ENCODE results near the gene MRPL11. TPM values are rescaled to one million over a fixed set of nuclear protein-coding genes. Genes with fewer than 3 reads are reported as not detected.

Gene MRPL11
- total RNA-seq, 1 experiment from 2014 or later: 105 TPM

DNA sequence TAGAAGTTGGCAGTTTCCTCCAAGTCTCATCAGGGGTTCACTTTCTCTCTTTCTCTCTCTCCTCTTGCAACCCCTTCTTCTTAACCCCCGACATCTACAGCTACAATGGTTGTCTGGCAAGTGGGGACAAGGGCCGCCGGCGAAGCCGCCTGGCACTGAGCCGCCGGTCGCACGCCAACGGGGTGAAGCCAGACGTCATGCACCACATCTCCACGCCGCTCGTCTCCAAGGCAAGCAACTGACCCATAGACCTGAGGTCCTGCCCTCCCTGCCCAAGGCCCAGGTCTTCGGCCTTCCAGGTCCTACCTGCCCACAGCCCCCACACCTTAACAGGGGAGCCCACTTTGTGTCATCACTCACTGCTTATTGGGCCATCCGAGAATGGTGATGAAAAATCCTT, 32.5 kb upstream of the MRPL11 start:
- H3K23me2 ChIP-seq (ENCODE audit: insufficient read length, low read depth, low read length, poor library complexity, severe bottlenecking): peaks cover 2% of the 10 kb centered on the region
- H3K4ac ChIP-seq (ENCODE audit: low read depth, low read length): no peak overlapping the region
- H3K9ac ChIP-seq (ENCODE audit: extremely low read depth, insufficient read length, low read length): no peak overlapping the region
- peaks cover 3 to 30% (median 23%) of the 10 kb centered on the region in 3 experiments; a peak in 5 of 7 replicates for H3K36me3 Mint-ChIP-seq (ENCODE audit: insufficient read depth in 1 of 3, low read depth in 3 of 3)
- H2BK12ac ChIP-seq (ENCODE audit: insufficient read length, low read depth, low read length): no peak overlapping the region
- H3K79me1 ChIP-seq (ENCODE audit: insufficient read depth, low read depth, low read length, poor library complexity, severe bottlenecking): no peaks in the 10 kb centered on the region
- H3K4me2 ChIP-seq (ENCODE audit: insufficient read depth, insufficient read length, low read length): no peak overlapping the region
- H2BK20ac ChIP-seq (ENCODE audit: low read depth, low read length, poor library complexity, severe bottlenecking): no peak overlapping the region
- H3K9me3 ChIP-seq (ENCODE audit: control insufficient read depth, low read depth, low read length): no peaks in the 10 kb centered on the region
- no peak overlapping the region for H3K18ac ChIP-seq (ENCODE audit: insufficient read length, low read depth, low read length)
- TF ChIP-seq CTCF (conservative IDR thresholded peaks at IDR 0.05): no peak
- no peak overlapping the region for H2AK5ac ChIP-seq (ENCODE audit: insufficient read length, low read length)
- H3K27ac ChIP-seq (ENCODE audit: insufficient read length, low read depth, low read length): no peak overlapping the region
- no peak overlapping the region for H2BK15ac ChIP-seq (ENCODE audit: low read depth, low read length)
- no peak overlapping the region for H3K56ac ChIP-seq (ENCODE audit: insufficient read length, low read depth, low read length)
- no peaks in the 10 kb centered on the region for H3K9me3 Mint-ChIP-seq
- DNase-seq: no peak
- no peak overlapping the region for H3T11ph ChIP-seq (ENCODE audit: low read length)
- peaks cover 3% of the 10 kb centered on the region for H3K27me3 Mint-ChIP-seq (ENCODE audit: low read depth)
- no peaks in the 10 kb centered on the region for H3K27me3 ChIP-seq (ENCODE audit: insufficient read depth, low read length)
- H4K91ac ChIP-seq (ENCODE audit: insufficient read length, low read depth, low read length): no peak overlapping the region
- no peak overlapping the region for H2BK5ac ChIP-seq (ENCODE audit: insufficient read length, low read length)
- no peak overlapping the region for H3K23ac ChIP-seq (ENCODE audit: insufficient read length, low read depth, low read length)
- H2BK120ac ChIP-seq (ENCODE audit: low read depth, low read length, poor library complexity, severe bottlenecking): no peak overlapping the region
- no peak overlapping the region for H3K4me3 Mint-ChIP-seq
- H3K14ac ChIP-seq (ENCODE audit: insufficient read depth, low read length): no peak overlapping the region
- no peak overlapping the region for H2AFZ ChIP-seq (ENCODE audit: low read length)
- no peak overlapping the region for H4K5ac ChIP-seq (ENCODE audit: insufficient read length, low read depth, low read length)
- no peaks in the 10 kb centered on the region for H4K20me1 ChIP-seq (ENCODE audit: control insufficient read depth, insufficient read depth, insufficient read length)
- no peaks in the 10 kb centered on the region for H3K79me2 ChIP-seq (ENCODE audit: insufficient read depth, low read length)
- no peak overlapping the region for H4K8ac ChIP-seq (replicated peaks; ENCODE audit: insufficient read length, low read depth, low read length)
- no CpG with 5 or more reads among the region's 16 CpGs for WGBS (ENCODE audit: extremely low coverage, insufficient read length, low lambda C conversion rate)
- peaks cover 14 to 26% of the 10 kb centered on the region in 2 experiments for H3K4me1 Mint-ChIP-seq
- H3K4me1 ChIP-seq (ENCODE audit: insufficient read depth, low read length): no peaks in the 10 kb centered on the region
- H3K27ac Mint-ChIP-seq: peak overlapping the region in 1 of 3 experiments; percentile 65; a peak in 1 of 7 replicates
